HEK293 (cell line): ENCODE measurements around the gene EPHX1.

Source experiments
- CTCF ChIA-PET: fragments of 350-600 bp; formaldehyde crosslinking; extraction: SDS; loops from one replicate; lab custom pipeline; 2021; ENCODE audit warnings: antibody characterized with exemption; lab: Yijun Ruan, JAX
- POLR2A ChIA-PET: fragments of 300-600 bp; formaldehyde crosslinking; extraction: SDS; loops from one replicate; lab custom pipeline; 2020; ENCODE audit warnings: antibody characterized with exemption, inconsistent platforms; lab: Yijun Ruan, JAX
- H3K27ac ChIP-seq: fragments of 200-500 bp; sonication (Bioruptor generic); 2 replicates; pipeline ENCODE4 v1.5.1; 2014; ENCODE audit warnings: low read depth, low read length, control low read depth, inconsistent platforms; ENCODE audit errors: extremely low read depth
- H3K36me3 ChIP-seq, 2 experiments: fragments of 200-500 bp in 1 of 2; sonication (Bioruptor generic) in 1 of 2; 1 replicate in 1 of 2; 2 replicates in 1 of 2; pipeline ENCODE4 v1.5.1; 2014 to 2017; ENCODE audit warnings: inconsistent platforms in 2 of 2, low read length in 2 of 2; ENCODE audit not compliant: control insufficient read depth in 2 of 2, insufficient read depth in 1 of 2
- H3K4me1 ChIP-seq: fragments of 200-500 bp; sonication (Bioruptor generic); 2 replicates; pipeline ENCODE4 v1.5.1; 2014; ENCODE audit warnings: mild to moderate bottlenecking, low read length, inconsistent platforms; ENCODE audit not compliant: control insufficient read depth, insufficient read depth
- H3K4me3 ChIP-seq: 2 replicates; pipeline ENCODE4 v1.5.1; 2011; ENCODE audit warnings: low read depth, mild to moderate bottlenecking, control low read depth, low read length, moderate library complexity
- H3K9me3 ChIP-seq: fragments of 200-500 bp; sonication (Bioruptor generic); 2 replicates; pipeline ENCODE4 v1.5.1; 2014; ENCODE audit warnings: low read depth, low read length, inconsistent platforms; ENCODE audit not compliant: control insufficient read depth, insufficient read depth
- BCL6B ChIP-seq: fragments of 450-650 bp; formaldehyde crosslinking; IDR thresholded peaks from 2 replicates; pipeline ENCODE4 v1.5.1; 2017; ENCODE audit warnings: missing biosample characterization, missing genetic modification characterization
- ELK4 ChIP-seq: IDR thresholded peaks from 2 replicates; pipeline ENCODE4 v1.6.1; 2011; ENCODE audit warnings: mild to moderate bottlenecking, low read depth, low read length, borderline replicate concordance
- INSM2 ChIP-seq: fragments of 450-650 bp; formaldehyde crosslinking; IDR thresholded peaks from 2 replicates; pipeline ENCODE4 v1.5.1; 2016; ENCODE audit warnings: missing biosample characterization, missing genetic modification characterization
- PRDM10 ChIP-seq: fragments of 450-650 bp; formaldehyde crosslinking; IDR thresholded peaks from 2 replicates; pipeline ENCODE4 v1.5.1; 2016; ENCODE audit warnings: missing biosample characterization, missing genetic modification characterization
- PRDM6 ChIP-seq: fragments of 450-650 bp; formaldehyde crosslinking; IDR thresholded peaks from 2 replicates; pipeline ENCODE4 v1.5.1; 2017; ENCODE audit warnings: missing biosample characterization, missing genetic modification characterization
- SP7 ChIP-seq: fragments of 450-650 bp; formaldehyde crosslinking; IDR thresholded peaks from 2 replicates; pipeline ENCODE4 v1.5.1; 2016; ENCODE audit warnings: missing biosample characterization, missing genetic modification characterization
- ZBTB10 ChIP-seq: fragments of 450-650 bp; formaldehyde crosslinking; IDR thresholded peaks from 2 replicates; pipeline ENCODE4 v1.5.1; 2016; ENCODE audit warnings: missing biosample characterization, missing genetic modification characterization
- ZNF133 ChIP-seq: fragments of 450-650 bp; formaldehyde crosslinking; IDR thresholded peaks from 2 replicates; pipeline ENCODE4 v1.5.1; 2016; ENCODE audit warnings: missing biosample characterization, missing genetic modification characterization
- ZNF366 ChIP-seq: fragments of 450-650 bp; formaldehyde crosslinking; conservative IDR thresholded peaks from 2 replicates; pipeline ENCODE4 v1.5.1; 2016; ENCODE audit warnings: missing biosample characterization, missing genetic modification characterization
- ZNF391 ChIP-seq: fragments of 450-650 bp; formaldehyde crosslinking; IDR thresholded peaks from 2 replicates; pipeline ENCODE4 v1.5.1; 2016; ENCODE audit warnings: low read depth, missing biosample characterization, missing genetic modification characterization, borderline replicate concordance
- ZNF558 ChIP-seq: fragments of 450-650 bp; formaldehyde crosslinking; IDR thresholded peaks from 2 replicates; pipeline ENCODE4 v1.5.1; 2016; ENCODE audit warnings: missing biosample characterization, missing genetic modification characterization
- ZNF629 ChIP-seq: fragments of 450-650 bp; formaldehyde crosslinking; IDR thresholded peaks from 2 replicates; pipeline ENCODE4 v1.5.1; 2017; ENCODE audit warnings: missing biosample characterization, missing genetic modification characterization
- ZNF664 ChIP-seq: fragments of 450-650 bp; formaldehyde crosslinking; IDR thresholded peaks from 2 replicates; pipeline ENCODE4 v1.5.1; 2016; ENCODE audit warnings: missing biosample characterization, missing genetic modification characterization
- ZNF692 ChIP-seq: fragments of 450-650 bp; formaldehyde crosslinking; IDR thresholded peaks from 2 replicates; pipeline ENCODE4 v1.5.1; 2016; ENCODE audit warnings: missing biosample characterization, missing genetic modification characterization
- ZNF747 ChIP-seq: fragments of 450-650 bp; formaldehyde crosslinking; IDR thresholded peaks from 2 replicates; pipeline ENCODE4 v1.5.1; 2016; ENCODE audit warnings: missing biosample characterization, missing genetic modification characterization
- ZSCAN23 ChIP-seq: fragments of 450-650 bp; formaldehyde crosslinking; IDR thresholded peaks from 2 replicates; pipeline ENCODE4 v1.5.1; 2016; ENCODE audit warnings: missing biosample characterization, missing genetic modification characterization
- ZSCAN30 ChIP-seq: fragments of 450-650 bp; IDR thresholded peaks from 2 replicates; pipeline ENCODE4 v1.5.1; 2018; ENCODE audit warnings: missing biosample characterization, mild to moderate bottlenecking, missing genetic modification characterization, moderate library complexity

Gene EPHX1

GRCh38 chr1:225830841-225831240, 20.9 kb downstream of the EPHX1 start:
- Histone ChIP-seq H3K4me3 (no peak overlapping the region), H3K27ac (no peak overlapping the region), H3K9me3 (no peaks in the 10 kb centered on the region), H3K4me1 (no peaks in the 10 kb centered on the region), H3K36me3 (peaks cover 23 to 42% of the 10 kb centered on the region in 2 experiments)
- TF ChIP-seq SP7 (tag by site-specific recombination) = 0 out of 2 replicates have a peak, but pooled peaks have one; percentile 32
- TF ChIP-seq ZNF558 (tag by site-specific recombination) = no peak
- 0 out of 2 replicates have a peak, but pooled peaks have one; percentile 17 for TF ChIP-seq PRDM10
- TF ChIP-seq PRDM6 (tag by site-specific recombination) = 0 out of 2 replicates have a peak, but pooled peaks have one; percentile 30
- 0 out of 2 replicates have a peak, but pooled peaks have one; percentile 40 for TF ChIP-seq ZSCAN30
- TF ChIP-seq ZNF664 (tag by site-specific recombination) = no peak
- ChIA-PET POLR2A (no interaction called here), CTCF (interaction anchor here (1.4 kb wide), 1 partner anchor 356 kb away, joined by 3 read pairs; no protein-coding TSS in a partner anchor)

GRCh38 chr1:225834417-225835329, 24.7 kb downstream of the EPHX1 start:
- POLR2A ChIA-PET = interaction anchor here (0.6 to 2.2 kb wide), 4 partner anchors 16 to 99 kb away, joined by 3 to 5 read pairs (median 4); partner anchors contain the start of gene EPHX1
- Histone ChIP-seq H3K9me3 (no peaks in the 10 kb centered on the region), H3K27ac (no peak overlapping the region; the same call in 1 of the 2 replicates), H3K4me1 (no peaks in the 10 kb centered on the region), H3K4me3 (no peak overlapping the region), H3K36me3 (peaks cover 28 to 51% of the 10 kb centered on the region in 2 experiments)
- CTCF ChIA-PET = interaction anchor here (0.6 to 1.7 kb wide), 10 partner anchors 9 to 360 kb away, joined by 3 to 6 read pairs (median 4); partner anchors contain the start of gene SRP9
- TF ChIP-seq BCL6B (tag by site-specific recombination) (no peak), ELK4 (no peak), ZNF692 (tag by site-specific recombination) (peak; percentile 54; the same call in 1 of the 2 replicates), ZNF629 (0 out of 2 replicates have a peak, but pooled peaks have one; percentile 13), ZNF391 (tag by site-specific recombination) (no peak), INSM2 (no peak), ZSCAN23 (tag by site-specific recombination) (no peak), ZNF747 (no peak), ZNF133 (tag by site-specific recombination) (no peak), ZNF366 (tag by site-specific recombination) (peak; percentile 66), ZBTB10 (tag by site-specific recombination) (no peak)
